ENCODE results near the gene GALNTL6. TPM values are rescaled to one million over a fixed set of nuclear protein-coding genes. Genes with fewer than 3 reads are reported as not detected.

Gene GALNTL6
- total RNA-seq, 1 donor from 2014 or later = not detected

DNA sequence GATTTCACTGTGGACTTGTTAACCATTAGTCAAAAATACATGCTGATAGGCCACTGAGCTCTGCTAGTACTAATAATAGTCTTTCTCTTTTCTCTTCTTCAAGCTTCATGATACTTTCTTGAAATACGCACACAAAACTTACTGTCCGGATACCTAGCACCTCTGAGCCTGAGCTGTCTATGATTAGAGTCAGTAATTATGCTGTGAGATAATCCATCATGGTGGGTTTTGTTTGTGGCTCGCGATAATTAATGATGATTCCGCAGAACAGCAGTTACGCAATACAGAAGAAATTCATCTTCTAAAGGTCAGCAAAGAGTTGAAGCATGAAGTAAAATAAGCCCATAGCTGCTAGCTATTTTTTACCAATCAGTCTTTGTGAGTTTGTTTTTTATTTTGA, 843.9 kb downstream of the GALNTL6 start:
- Mint-ChIP-seq H3K9me3 (no peaks in the 10 kb centered on the region), H3K27me3 (no peaks in the 10 kb centered on the region), H3K4me1 (no peaks in the 10 kb centered on the region), H3K4me3 (no peak overlapping the region), H3K36me3 (ENCODE audit: low read depth) (no peaks in the 10 kb centered on the region), H3K27ac (no peak overlapping the region)
- DNase-seq = no peak
- intact Hi-C loops (cut with micrococcal nuclease) = no loop called here

DNA sequence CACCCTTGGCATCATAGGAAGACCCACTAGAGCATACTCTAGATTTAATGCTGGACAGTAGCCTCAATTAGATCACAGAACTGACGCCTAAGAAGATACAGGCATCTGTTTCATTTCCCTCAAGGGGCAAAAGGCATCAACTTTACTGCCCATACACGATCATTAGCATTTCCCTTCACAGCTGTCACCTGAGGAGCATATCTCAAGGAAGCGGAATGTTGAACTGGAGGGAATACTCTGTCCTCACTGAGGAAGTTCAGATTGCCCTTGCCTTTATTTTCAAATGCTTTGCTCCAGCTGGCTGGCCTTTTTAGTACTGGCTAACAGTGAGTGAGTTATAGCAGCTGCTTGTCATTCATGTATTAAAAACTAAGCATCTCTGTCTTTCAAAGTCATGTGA, 847.0 kb downstream of the GALNTL6 start:
- Mint-ChIP-seq H3K27ac (no peak overlapping the region), H3K36me3 (ENCODE audit: low read depth) (no peaks in the 10 kb centered on the region), H3K27me3 (no peaks in the 10 kb centered on the region), H3K9me3 (no peaks in the 10 kb centered on the region), H3K4me3 (no peak overlapping the region), H3K4me1 (no peaks in the 10 kb centered on the region)
- intact Hi-C loops (cut with micrococcal nuclease) = no loop called here
- DNase-seq = no peak

DNA sequence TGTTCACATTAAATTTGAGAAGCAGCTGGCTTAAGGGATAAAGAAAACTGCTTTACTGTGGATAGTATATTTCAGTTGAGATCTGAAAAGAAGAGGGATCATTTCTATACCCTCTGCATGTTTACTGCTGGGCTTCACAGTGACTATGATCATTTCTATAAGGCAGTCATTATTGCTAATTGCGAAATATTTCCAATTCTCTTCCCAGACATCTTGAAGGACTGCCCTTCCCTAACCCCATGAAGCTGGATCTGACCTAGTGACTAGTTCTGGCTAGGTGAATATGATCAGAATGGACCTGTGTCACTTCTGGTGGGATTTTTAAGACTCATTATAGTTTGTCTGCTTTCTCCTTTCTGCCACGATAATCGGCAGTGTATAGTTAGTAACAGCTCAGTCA, 848.9 kb downstream of the GALNTL6 start:
- no peaks in the 10 kb centered on the region for H3K27me3 Mint-ChIP-seq
- no peaks in the 10 kb centered on the region for H3K9me3 Mint-ChIP-seq
- no peak for DNase-seq
- H3K4me3 Mint-ChIP-seq = no peak overlapping the region
- no peak overlapping the region for H3K27ac Mint-ChIP-seq
- H3K4me1 Mint-ChIP-seq = no peaks in the 10 kb centered on the region
- H3K36me3 Mint-ChIP-seq (ENCODE audit: low read depth) = no peaks in the 10 kb centered on the region
- intact Hi-C loops (cut with micrococcal nuclease) = no loop called here

DNA sequence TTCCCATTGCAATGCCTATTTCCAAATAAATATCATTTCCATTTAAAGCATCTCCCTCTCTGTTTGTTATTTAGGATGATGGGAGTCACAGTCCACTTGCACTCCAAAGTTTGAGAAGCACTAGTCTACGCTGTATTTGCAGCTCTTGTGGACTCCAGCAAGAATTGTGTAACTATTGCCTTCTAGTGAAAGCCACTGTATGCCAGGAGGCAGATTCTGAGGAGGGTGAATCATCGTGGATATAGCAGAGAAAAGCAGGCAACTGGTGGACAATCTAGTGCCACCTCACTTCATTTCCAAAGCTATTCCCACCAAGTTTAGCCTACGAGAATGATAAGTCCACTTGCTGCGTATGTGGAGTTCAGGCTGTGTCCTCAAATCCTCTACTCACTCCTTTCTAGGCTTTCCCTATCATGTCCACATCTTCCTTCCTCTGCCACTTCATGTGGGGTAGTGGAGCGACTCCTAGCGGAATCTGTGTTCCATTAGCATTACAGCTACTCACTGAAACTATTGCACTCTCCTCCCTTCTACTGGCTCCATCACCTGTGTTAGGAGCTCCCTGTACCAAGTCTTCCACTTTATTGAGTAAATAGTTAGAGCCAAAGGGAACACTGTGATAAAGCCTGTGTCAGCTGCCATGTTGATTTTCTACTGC, 853.6 kb downstream of the GALNTL6 start:
- intact Hi-C loops (cut with micrococcal nuclease) = no loop called here
- Mint-ChIP-seq H3K9me3 (no peaks in the 10 kb centered on the region), H3K4me3 (no peak overlapping the region), H3K4me1 (no peaks in the 10 kb centered on the region), H3K36me3 (ENCODE audit: low read depth) (no peaks in the 10 kb centered on the region), H3K27me3 (no peaks in the 10 kb centered on the region), H3K27ac (no peak overlapping the region)
- no peak for DNase-seq

DNA sequence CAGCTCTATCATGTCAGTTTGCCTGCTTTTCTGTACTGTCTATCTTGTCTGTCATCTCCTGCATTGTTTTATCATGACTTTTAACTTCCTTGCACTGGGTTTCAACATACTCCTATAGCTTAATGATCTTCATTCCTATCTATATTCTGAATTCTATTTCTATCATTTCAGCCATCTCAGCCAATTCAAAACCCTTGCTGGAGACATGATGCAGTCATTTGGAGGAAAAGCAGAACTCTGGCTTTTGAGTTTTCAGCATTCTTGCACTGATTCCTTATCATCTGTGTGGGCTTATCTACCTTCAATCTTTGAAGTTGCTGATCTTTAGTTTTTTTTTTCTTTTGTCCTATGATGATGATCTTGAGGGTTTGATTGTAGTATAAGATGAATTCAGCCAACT, 861.6 kb downstream of the GALNTL6 start:
- H3K4me3 Mint-ChIP-seq = no peak overlapping the region
- no peak overlapping the region for H3K27ac Mint-ChIP-seq
- H3K4me1 Mint-ChIP-seq = no peaks in the 10 kb centered on the region
- intact Hi-C loops (cut with micrococcal nuclease) = no loop called here
- no peaks in the 10 kb centered on the region for H3K36me3 Mint-ChIP-seq (ENCODE audit: low read depth)
- no peaks in the 10 kb centered on the region for H3K9me3 Mint-ChIP-seq
- no peak for DNase-seq
- no peaks in the 10 kb centered on the region for H3K27me3 Mint-ChIP-seq

DNA sequence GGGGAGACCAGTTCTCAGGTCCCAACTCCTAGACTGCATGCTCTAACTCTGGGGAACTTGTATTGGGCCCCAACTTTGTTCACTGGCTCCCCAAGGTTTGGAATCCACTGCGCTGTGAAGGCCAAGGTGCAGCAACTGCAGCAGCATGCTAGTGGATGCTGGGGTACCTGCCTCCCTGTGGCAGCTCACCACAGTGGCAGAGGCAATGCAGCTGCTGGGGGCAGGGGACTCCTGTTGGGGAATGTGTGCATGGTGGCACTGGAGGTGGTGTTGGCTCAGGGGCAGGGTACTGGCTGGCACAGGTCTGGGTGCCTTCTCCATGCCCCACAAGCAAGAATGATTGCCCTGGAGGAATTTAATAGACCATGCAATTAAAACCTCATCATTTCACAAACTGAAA, 862.0 kb downstream of the GALNTL6 start:
- intact Hi-C loops (cut with micrococcal nuclease) = no loop called here
- no peak overlapping the region for H3K27ac Mint-ChIP-seq
- H3K9me3 Mint-ChIP-seq = no peaks in the 10 kb centered on the region
- H3K4me1 Mint-ChIP-seq = no peaks in the 10 kb centered on the region
- no peak for DNase-seq
- no peaks in the 10 kb centered on the region for H3K27me3 Mint-ChIP-seq
- no peaks in the 10 kb centered on the region for H3K36me3 Mint-ChIP-seq (ENCODE audit: low read depth)
- H3K4me3 Mint-ChIP-seq = no peak overlapping the region

DNA sequence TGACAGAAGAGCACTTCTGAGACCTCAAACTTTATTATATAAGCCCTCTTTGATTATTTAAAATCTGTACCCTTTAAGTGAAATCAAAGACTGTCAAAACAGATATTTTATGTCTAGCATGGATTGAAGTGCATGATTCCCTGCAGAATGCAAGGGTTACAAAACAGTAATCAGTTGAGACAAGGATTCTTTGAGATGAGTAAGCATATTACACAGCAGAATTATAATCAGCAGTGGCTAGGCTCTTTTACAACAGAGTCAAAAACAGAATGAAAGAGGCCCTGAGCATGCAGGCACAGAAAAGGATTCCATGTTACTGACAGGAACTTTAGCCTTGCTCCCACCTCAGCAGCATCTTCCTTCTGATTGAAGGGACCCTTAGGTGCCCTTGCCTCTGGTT, 867.5 kb downstream of the GALNTL6 start:
- H3K4me3 Mint-ChIP-seq = no peak overlapping the region
- H3K9me3 Mint-ChIP-seq = no peaks in the 10 kb centered on the region
- H3K36me3 Mint-ChIP-seq (ENCODE audit: low read depth) = no peaks in the 10 kb centered on the region
- intact Hi-C loops (cut with micrococcal nuclease) = no loop called here
- H3K27ac Mint-ChIP-seq = no peak overlapping the region
- no peaks in the 10 kb centered on the region for H3K27me3 Mint-ChIP-seq
- DNase-seq = no peak
- no peaks in the 10 kb centered on the region for H3K4me1 Mint-ChIP-seq

DNA sequence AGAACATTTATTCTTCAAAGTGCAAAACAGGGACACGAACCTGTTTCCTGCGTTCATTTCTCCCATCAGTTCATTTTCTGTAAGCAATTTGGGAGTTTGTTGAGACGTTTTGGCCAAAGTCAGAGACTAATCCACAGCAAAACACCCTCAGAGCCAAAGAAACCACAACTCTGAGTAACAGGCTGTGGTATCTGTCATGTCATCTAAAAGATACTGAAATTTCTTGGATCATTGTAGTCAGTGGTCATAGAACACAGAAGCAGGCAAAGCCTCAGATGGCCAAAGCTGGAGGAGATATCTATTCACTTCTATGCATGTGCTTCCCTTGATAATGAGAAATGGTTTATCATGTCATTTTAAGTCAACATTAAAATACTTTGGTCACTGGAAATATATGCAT, 869.8 kb downstream of the GALNTL6 start:
- no peak for DNase-seq
- H3K36me3 Mint-ChIP-seq (ENCODE audit: low read depth) = no peaks in the 10 kb centered on the region
- intact Hi-C loops (cut with micrococcal nuclease) = no loop called here
- H3K9me3 Mint-ChIP-seq = no peaks in the 10 kb centered on the region
- H3K4me1 Mint-ChIP-seq = no peaks in the 10 kb centered on the region
- H3K27me3 Mint-ChIP-seq = no peaks in the 10 kb centered on the region
- H3K4me3 Mint-ChIP-seq = no peak overlapping the region
- no peak overlapping the region for H3K27ac Mint-ChIP-seq

DNA sequence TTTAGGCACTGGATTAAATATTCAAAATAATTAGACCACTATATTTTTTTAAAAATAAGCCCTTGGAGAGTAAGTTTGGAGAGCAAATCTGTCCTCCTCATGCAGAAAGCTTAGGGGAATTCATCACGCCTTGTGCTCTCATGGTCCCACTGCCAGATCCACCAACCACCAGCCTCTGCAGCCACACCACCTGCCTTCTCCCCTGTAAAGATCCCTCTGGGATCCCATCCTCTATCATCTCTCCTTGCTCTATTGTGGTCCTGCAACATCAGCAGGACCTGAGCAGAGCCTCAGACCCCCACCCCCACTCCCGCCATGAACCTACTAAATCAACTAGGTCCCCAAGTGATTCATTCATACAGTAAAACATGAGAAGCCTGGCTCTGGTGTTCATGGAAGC, 872.8 kb downstream of the GALNTL6 start:
- Mint-ChIP-seq H3K27me3 (no peaks in the 10 kb centered on the region), H3K4me3 (no peak overlapping the region)
- intact Hi-C loops (cut with micrococcal nuclease) = no loop called here

DNA sequence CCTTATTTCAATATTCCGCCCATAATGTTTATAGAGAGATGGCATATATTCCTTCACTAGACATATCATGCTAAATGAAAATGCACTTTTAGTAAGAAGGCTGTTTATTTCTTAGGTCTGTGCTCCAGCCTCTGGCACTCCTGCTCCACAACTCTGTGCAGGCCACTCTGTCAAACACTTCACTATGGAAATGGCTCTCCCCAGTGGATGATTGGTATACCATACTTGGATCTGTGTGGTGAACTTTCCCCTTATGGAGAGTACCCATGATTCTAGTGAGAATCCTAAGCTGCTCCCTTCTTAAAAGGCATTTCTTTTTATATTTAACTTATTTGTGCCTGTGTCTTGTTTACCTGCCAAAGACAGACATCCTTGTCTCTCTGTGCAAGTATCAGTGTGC, 875.3 kb downstream of the GALNTL6 start:
- H3K4me1 Mint-ChIP-seq = no peaks in the 10 kb centered on the region
- intact Hi-C loops (cut with micrococcal nuclease) = no loop called here
- no peaks in the 10 kb centered on the region for H3K27me3 Mint-ChIP-seq
- no peak for DNase-seq
- no peak overlapping the region for H3K27ac Mint-ChIP-seq
- H3K4me3 Mint-ChIP-seq = no peak overlapping the region
- peaks cover 4% of the 10 kb centered on the region for H3K9me3 Mint-ChIP-seq
- H3K36me3 Mint-ChIP-seq (ENCODE audit: low read depth) = no peaks in the 10 kb centered on the region

More for the DNA sequence above, 872.8 kb downstream of the GALNTL6 start:
- Mint-ChIP-seq H3K4me1 (no peaks in the 10 kb centered on the region), H3K9me3 (peaks cover 4% of the 10 kb centered on the region), H3K27ac (no peak overlapping the region), H3K36me3 (ENCODE audit: low read depth) (no peaks in the 10 kb centered on the region)
- DNase-seq = no peak

DNA sequence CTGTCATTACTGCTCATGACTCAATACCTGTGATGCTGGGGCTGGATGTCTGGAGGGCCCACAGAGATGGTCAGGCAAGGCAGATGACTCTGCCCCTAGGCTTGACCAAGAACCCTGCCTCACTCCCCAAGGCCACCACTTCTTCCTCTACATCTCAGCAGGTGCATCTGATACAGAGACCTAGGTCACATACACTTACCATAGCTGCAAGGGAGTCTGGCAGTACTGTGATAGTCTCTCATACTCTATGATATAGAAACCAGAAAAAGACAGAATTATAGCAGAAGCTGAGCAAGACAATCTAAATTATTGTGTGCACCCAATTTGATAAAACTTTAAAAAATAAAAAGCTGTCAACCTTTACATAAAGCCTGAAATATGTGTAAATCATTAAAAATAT, 878.3 kb downstream of the GALNTL6 start:
- Mint-ChIP-seq H3K36me3 (ENCODE audit: low read depth) (no peaks in the 10 kb centered on the region), H3K4me1 (no peaks in the 10 kb centered on the region), H3K4me3 (no peak overlapping the region), H3K27me3 (no peaks in the 10 kb centered on the region), H3K27ac (no peak overlapping the region), H3K9me3 (peaks cover 4% of the 10 kb centered on the region)
- intact Hi-C loops (cut with micrococcal nuclease) = no loop called here
- DNase-seq = no peak

DNA sequence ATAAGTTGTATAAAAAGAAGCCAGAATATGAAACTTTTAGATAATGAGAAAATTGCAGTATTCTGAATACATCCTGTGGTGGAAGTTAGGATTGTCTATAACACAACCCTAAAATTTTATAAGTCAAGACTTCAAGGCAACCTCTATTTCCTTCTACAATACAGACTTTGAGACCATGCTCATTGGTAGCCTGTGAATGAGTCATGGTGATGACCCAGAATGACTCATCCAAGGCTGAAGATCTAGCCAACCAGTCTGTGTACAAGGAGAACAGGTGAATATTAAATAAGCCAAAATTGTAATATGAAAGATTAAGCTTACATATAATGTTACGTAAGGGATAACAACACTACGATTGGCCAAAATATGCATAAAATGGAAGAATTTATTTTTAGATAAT, 879.5 kb downstream of the GALNTL6 start:
- H3K9me3 Mint-ChIP-seq = peaks cover 4% of the 10 kb centered on the region
- no peak overlapping the region for H3K4me3 Mint-ChIP-seq
- H3K36me3 Mint-ChIP-seq (ENCODE audit: low read depth) = no peaks in the 10 kb centered on the region
- intact Hi-C loops (cut with micrococcal nuclease) = no loop called here
- H3K27ac Mint-ChIP-seq = no peak overlapping the region
- no peak for DNase-seq
- no peaks in the 10 kb centered on the region for H3K4me1 Mint-ChIP-seq
- H3K27me3 Mint-ChIP-seq = no peaks in the 10 kb centered on the region

DNA sequence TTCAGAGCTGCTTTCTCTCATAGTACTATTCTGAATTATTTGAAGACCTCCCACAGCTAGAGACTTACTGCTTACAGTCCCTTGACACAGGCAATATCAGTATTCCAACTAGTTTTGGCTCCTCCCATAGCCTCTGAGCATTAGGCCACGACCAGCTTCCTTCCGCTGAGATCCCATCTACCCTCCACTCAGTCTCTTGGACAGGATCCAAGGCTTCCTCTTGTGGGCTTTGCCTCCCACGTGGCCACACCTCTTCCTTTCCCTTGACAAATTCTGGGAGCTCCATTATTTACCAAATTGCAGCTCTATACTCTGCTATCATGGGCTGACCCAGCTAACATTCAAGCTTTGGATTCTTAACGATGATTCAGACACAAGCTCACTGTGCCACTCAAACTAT, 885.1 kb downstream of the GALNTL6 start:
- intact Hi-C loops (cut with micrococcal nuclease) = no loop called here
- DNase-seq = no peak
- Mint-ChIP-seq H3K4me3 (no peak overlapping the region), H3K27me3 (no peaks in the 10 kb centered on the region), H3K4me1 (no peaks in the 10 kb centered on the region), H3K9me3 (no peaks in the 10 kb centered on the region), H3K27ac (no peak overlapping the region), H3K36me3 (ENCODE audit: low read depth) (no peaks in the 10 kb centered on the region)

DNA sequence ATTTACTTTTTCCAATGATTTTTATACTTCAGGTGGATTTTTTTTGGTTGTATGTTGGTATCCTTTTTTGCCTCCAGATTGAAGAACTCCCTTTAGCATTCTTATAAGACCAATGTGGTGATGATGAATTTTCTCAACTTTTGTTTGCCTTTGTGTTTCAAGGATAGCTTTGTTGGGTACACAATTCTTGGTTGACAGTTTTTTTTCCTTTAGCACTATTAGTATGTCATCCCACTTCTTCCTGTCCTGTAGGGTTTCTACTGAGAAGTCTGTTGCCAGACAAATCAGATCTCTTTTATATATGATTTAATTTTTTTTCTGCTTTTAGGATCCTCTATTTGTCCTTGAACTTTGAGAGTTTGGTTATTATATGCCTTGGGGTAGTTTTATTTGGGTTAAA, 892.4 kb downstream of the GALNTL6 start:
- H3K4me3 Mint-ChIP-seq = no peak overlapping the region
- intact Hi-C loops (cut with micrococcal nuclease) = no loop called here
- H3K9me3 Mint-ChIP-seq = peaks cover 8% of the 10 kb centered on the region
- H3K36me3 Mint-ChIP-seq (ENCODE audit: low read depth) = no peaks in the 10 kb centered on the region
- no peak for DNase-seq
- H3K27me3 Mint-ChIP-seq = no peaks in the 10 kb centered on the region
- H3K27ac Mint-ChIP-seq = no peak overlapping the region
- no peaks in the 10 kb centered on the region for H3K4me1 Mint-ChIP-seq

DNA sequence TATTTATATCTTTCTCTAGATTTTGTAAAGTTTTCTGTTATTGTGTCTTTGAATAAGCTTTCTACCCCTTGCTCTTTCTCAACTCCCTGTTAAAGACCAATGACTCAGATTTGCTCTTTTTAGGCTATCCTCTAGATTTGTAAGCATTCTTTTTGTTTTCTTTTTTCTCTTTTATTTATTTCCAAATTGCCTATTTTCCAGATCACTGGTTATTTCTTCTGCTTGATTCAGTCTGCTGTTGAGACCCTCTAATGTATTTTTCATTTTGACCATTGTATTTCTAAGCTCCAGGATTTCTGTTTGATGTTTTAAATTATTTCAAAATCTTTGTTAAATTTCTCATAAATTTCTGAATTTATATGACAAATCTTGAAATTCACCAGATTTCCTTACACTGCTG, 892.8 kb downstream of the GALNTL6 start:
- H3K9me3 Mint-ChIP-seq = peaks cover 8% of the 10 kb centered on the region
- no peak overlapping the region for H3K27ac Mint-ChIP-seq
- no peak overlapping the region for H3K4me3 Mint-ChIP-seq
- intact Hi-C loops (cut with micrococcal nuclease) = no loop called here
- DNase-seq = no peak
- no peaks in the 10 kb centered on the region for H3K4me1 Mint-ChIP-seq
- H3K36me3 Mint-ChIP-seq (ENCODE audit: low read depth) = no peaks in the 10 kb centered on the region
- H3K27me3 Mint-ChIP-seq = no peaks in the 10 kb centered on the region

All from activated CD4-positive, alpha-beta T cell treated with anti-CD3 and anti-CD28 coated beads, Interleukin-2, amount 10 ng/mL, durations not matched to agents 24 days and 14 days (primary cell).